ENCODE data around the gene EEF1AKMT4. TPM values are rescaled to one million over a fixed set of nuclear protein-coding genes. Genes with fewer than 3 reads are reported as not detected.

EEF1AKMT4 gene
- total RNA-seq, 1 donor from 2014 or later, result 7.2 TPM

- FAIRE-seq, result no peak
- H3K9me3 Mint-ChIP-seq (ENCODE audit: unreplicated experiment), result no peaks in the 10 kb centered on the region
- H3K36me3 Mint-ChIP-seq (ENCODE audit: low read depth, unreplicated experiment), result no peaks in the 10 kb centered on the region
- Histone ChIP-seq H3K36me3 (ENCODE audit: insufficient read depth, low read length) (no peaks in the 10 kb centered on the region), H3K27me3 (ENCODE audit: insufficient read depth, low read length) (peaks cover 35% of the 10 kb centered on the region), H3K4me2 (ENCODE audit: low read length) (no peak overlapping the region), H2AFZ (ENCODE audit: low read depth, low read length) (no peak overlapping the region), H3K9ac (ENCODE audit: low read length) (no peak overlapping the region), H3K27ac (ENCODE audit: low read depth, low read length) (no peak overlapping the region), H3K4me3 (ENCODE audit: insufficient read depth, low read depth, low read length) (no peak overlapping the region), H3K9me3 (ENCODE audit: insufficient read depth, low read depth, low read length) (no peaks in the 10 kb centered on the region), H3K79me2 (ENCODE audit: insufficient read depth, low read length) (no peaks in the 10 kb centered on the region), H4K20me1 (ENCODE audit: insufficient read depth, low read length) (peaks cover 9% of the 10 kb centered on the region), H3K4me1 (ENCODE audit: insufficient read depth, low read length) (peaks cover 13% of the 10 kb centered on the region)
- TF ChIP-seq CTCF (IDR thresholded peaks at IDR 0.05; ENCODE audit: insufficient read depth, low read depth, low read length) (no peak), EZH2 (IDR thresholded peaks at IDR 0.05; ENCODE audit: insufficient read depth, low read length) (no peak)
- H3K27me3 Mint-ChIP-seq (ENCODE audit: low read depth, unreplicated experiment), result peaks cover 63% of the 10 kb centered on the region
- peaks cover 11% of the 10 kb centered on the region for H3K4me1 Mint-ChIP-seq (ENCODE audit: low read depth, unreplicated experiment)
- H3K4me3 Mint-ChIP-seq (ENCODE audit: unreplicated experiment), result peak overlapping the region; percentile 66
- no peak overlapping the region for H3K27ac Mint-ChIP-seq (ENCODE audit: unreplicated experiment)
- no peak for DNase-seq (ENCODE audit: low read depth)
These were observed 16.2 kb upstream of the EEF1AKMT4 start for GRCh38 chr3:184233127-184233843.

GRCh38 chr3:184234224-184234623 is 15.2 kb upstream of the EEF1AKMT4 start:
- FAIRE-seq (no peak), DNase-seq (ENCODE audit: low read depth) (peak; percentile 70)
- no peak overlapping the region for H2AFZ ChIP-seq (ENCODE audit: low read depth, low read length)
- no peaks in the 10 kb centered on the region for H3K9me3 ChIP-seq (ENCODE audit: insufficient read depth, low read depth, low read length)
- peaks cover 31% of the 10 kb centered on the region for H3K27me3 ChIP-seq (ENCODE audit: insufficient read depth, low read length)
- H3K27ac ChIP-seq (ENCODE audit: low read depth, low read length), result no peak overlapping the region
- peaks cover 13% of the 10 kb centered on the region for H3K4me1 ChIP-seq (ENCODE audit: insufficient read depth, low read length)
- TF ChIP-seq CTCF (IDR thresholded peaks at IDR 0.05; ENCODE audit: insufficient read depth, low read depth, low read length) (no peak), EZH2 (IDR thresholded peaks at IDR 0.05; ENCODE audit: insufficient read depth, low read length) (no peak)
- Mint-ChIP-seq H3K9me3 (ENCODE audit: unreplicated experiment) (no peaks in the 10 kb centered on the region), H3K4me1 (ENCODE audit: low read depth, unreplicated experiment) (peaks cover 11% of the 10 kb centered on the region), H3K4me3 (ENCODE audit: unreplicated experiment) (no peak overlapping the region), H3K27me3 (ENCODE audit: low read depth, unreplicated experiment) (peaks cover 62% of the 10 kb centered on the region), H3K36me3 (ENCODE audit: low read depth, unreplicated experiment) (no peaks in the 10 kb centered on the region), H3K27ac (ENCODE audit: unreplicated experiment) (no peak overlapping the region)
- peak overlapping the region; percentile 2 for H3K4me2 ChIP-seq (ENCODE audit: low read length)
- no peak overlapping the region for H3K4me3 ChIP-seq (ENCODE audit: insufficient read depth, low read depth, low read length)
- no peak overlapping the region for H3K9ac ChIP-seq (ENCODE audit: low read length)
- peaks cover 6% of the 10 kb centered on the region for H4K20me1 ChIP-seq (ENCODE audit: insufficient read depth, low read length)
- H3K79me2 ChIP-seq (ENCODE audit: insufficient read depth, low read length), result no peaks in the 10 kb centered on the region
- no peaks in the 10 kb centered on the region for H3K36me3 ChIP-seq (ENCODE audit: insufficient read depth, low read length)

Data from astrocyte (in vitro differentiated cells and primary cell).